NCI-H345 (cell line): ENCODE data around the gene PLD4.
"Not testable (repeated sequence)": the region's sequence is repeated elsewhere in the genome, so short reads cannot be mapped to it uniquely, and the experiment has no call there.

Experiments used
- DNase-seq: peaks from one replicate; lab custom pipeline; 2025; lab: John Stamatoyannopoulos, UW

PLD4 gene

GRCh38 chr14:104924421-104925213 lies at the start of gene PLD4:
PLD4 (plus strand) TSS chr14:104924879; CDS start chr14:104927141, 2,262 bp downstream.
- DNase-seq: no peak

GRCh38 chr14:104875412-104875751 lies 49.3 kb upstream of the PLD4 start:
- DNase-seq: no peak

GRCh38 chr14:104875811-104876210 lies 48.9 kb upstream of the PLD4 start:
- no peak for DNase-seq

GRCh38 chr14:104876251-104876699 lies 48.4 kb upstream of the PLD4 start:
- peak; percentile 32 for DNase-seq

- no peak for DNase-seq
Measured at GRCh38 chr14:104877066-104877805, 47.4 kb upstream of the PLD4 start.

- no peak for DNase-seq
Measured at GRCh38 chr14:104877806-104878550, 46.7 kb upstream of the PLD4 start.

- DNase-seq: no peak
Measured at GRCh38 chr14:104878582-104878981, 46.1 kb upstream of the PLD4 start.

- no peak for DNase-seq
Measured at GRCh38 chr14:104879201-104879982, 45.3 kb upstream of the PLD4 start.

- no peak for DNase-seq
Measured at GRCh38 chr14:104879983-104880565, 44.6 kb upstream of the PLD4 start.

- no peak for DNase-seq
Measured at GRCh38 chr14:104880584-104881210, 44.0 kb upstream of the PLD4 start.

GRCh38 chr14:104881369-104881979 lies 43.2 kb upstream of the PLD4 start:
- peak; percentile 67 for DNase-seq

GRCh38 chr14:104882325-104882973 lies 42.2 kb upstream of the PLD4 start:
- DNase-seq: peak; percentile 58

GRCh38 chr14:104882991-104883660 lies 41.6 kb upstream of the PLD4 start:
- no peak for DNase-seq

- DNase-seq: no peak
Measured at GRCh38 chr14:104883681-104884361, 40.9 kb upstream of the PLD4 start.

- DNase-seq: not testable (repeated sequence)
Measured at GRCh38 chr14:104884381-104884780, 40.3 kb upstream of the PLD4 start.

GRCh38 chr14:104885031-104885972 lies 39.4 kb upstream of the PLD4 start:
- no peak for DNase-seq

- no peak for DNase-seq
Measured at GRCh38 chr14:104885973-104886689, 38.5 kb upstream of the PLD4 start.
